ENCODE data around the gene DENND1A.
A peak's percentile ranks its signal among the peaks of the same experiment; 100 is the strongest.

- TF ChIP-seq EZH2 (conservative IDR thresholded peaks at IDR 0.05; ENCODE audit: low read depth, low read length) (no peak), NBN (conservative IDR thresholded peaks at IDR 0.05) (no peak), POLR2A (IDR thresholded peaks at IDR 0.05; ENCODE audit: insufficient read depth in 1 of 2, low read depth in 2 of 2, low read length in 2 of 2) (no peak), NFAT5 (CRISPR knock-in tag; IDR thresholded peaks at IDR 0.05) (no peak), BHLHE40 (IDR thresholded peaks at IDR 0.05; ENCODE audit: low read length) (no peak), FOXP1 (IDR thresholded peaks at IDR 0.05) (peak; percentile 54), FOXP1 (CRISPR knock-in tag; IDR thresholded peaks at IDR 0.05) (no peak), NR2C2 (CRISPR knock-in tag; IDR thresholded peaks at IDR 0.05; ENCODE audit: borderline replicate concordance) (no peak), TAF1 (CRISPR knock-in tag; IDR thresholded peaks at IDR 0.05) (no peak), NR1H2 (CRISPR knock-in tag; IDR thresholded peaks at IDR 0.05; ENCODE audit: borderline replicate concordance, low read depth) (no peak), THAP7 (CRISPR knock-in tag; IDR thresholded peaks at IDR 0.05) (no peak)
- TF ChIP-seq, protein P1, sequence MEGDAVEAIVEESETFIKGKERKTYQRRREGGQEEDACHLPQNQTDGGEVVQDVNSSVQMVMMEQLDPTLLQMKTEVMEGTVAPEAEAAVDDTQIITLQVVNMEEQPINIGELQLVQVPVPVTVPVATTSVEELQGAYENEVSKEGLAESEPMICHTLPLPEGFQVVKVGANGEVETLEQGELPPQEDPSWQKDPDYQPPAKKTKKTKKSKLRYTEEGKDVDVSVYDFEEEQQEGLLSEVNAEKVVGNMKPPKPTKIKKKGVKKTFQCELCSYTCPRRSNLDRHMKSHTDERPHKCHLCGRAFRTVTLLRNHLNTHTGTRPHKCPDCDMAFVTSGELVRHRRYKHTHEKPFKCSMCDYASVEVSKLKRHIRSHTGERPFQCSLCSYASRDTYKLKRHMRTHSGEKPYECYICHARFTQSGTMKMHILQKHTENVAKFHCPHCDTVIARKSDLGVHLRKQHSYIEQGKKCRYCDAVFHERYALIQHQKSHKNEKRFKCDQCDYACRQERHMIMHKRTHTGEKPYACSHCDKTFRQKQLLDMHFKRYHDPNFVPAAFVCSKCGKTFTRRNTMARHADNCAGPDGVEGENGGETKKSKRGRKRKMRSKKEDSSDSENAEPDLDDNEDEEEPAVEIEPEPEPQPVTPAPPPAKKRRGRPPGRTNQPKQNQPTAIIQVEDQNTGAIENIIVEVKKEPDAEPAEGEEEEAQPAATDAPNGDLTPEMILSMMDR (CRISPR knock-in tag; IDR thresholded peaks at IDR 0.05): no peak
- TF ChIP-seq, protein P2, sequence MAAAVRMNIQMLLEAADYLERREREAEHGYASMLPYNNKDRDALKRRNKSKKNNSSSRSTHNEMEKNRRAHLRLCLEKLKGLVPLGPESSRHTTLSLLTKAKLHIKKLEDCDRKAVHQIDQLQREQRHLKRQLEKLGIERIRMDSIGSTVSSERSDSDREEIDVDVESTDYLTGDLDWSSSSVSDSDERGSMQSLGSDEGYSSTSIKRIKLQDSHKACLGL (CRISPR knock-in tag; IDR thresholded peaks at IDR 0.05): no peak
Observed at GRCh38 chr9:123347289-123348060, 582.5 kb downstream of the DENND1A start.
